HG03025 (cell line): ENCODE measurements around the gene RNF31.

Experiments
- ATAC-seq: cut with Tn5 transposase; IDR thresholded peaks from one replicate; pipeline ENCODE4 v1.9.1; 2021; ENCODE audit warnings: mild to moderate bottlenecking, moderate library complexity; ENCODE audit not compliant: unreplicated experiment, low FRiP score

Gene RNF31

GRCh38 chr14:24136684-24137528 is 10.4 kb upstream of the RNF31 start:
- ATAC-seq: no peak

GRCh38 chr14:24137529-24138395 is 9.5 kb upstream of the RNF31 start:
- no peak for ATAC-seq

DNA sequence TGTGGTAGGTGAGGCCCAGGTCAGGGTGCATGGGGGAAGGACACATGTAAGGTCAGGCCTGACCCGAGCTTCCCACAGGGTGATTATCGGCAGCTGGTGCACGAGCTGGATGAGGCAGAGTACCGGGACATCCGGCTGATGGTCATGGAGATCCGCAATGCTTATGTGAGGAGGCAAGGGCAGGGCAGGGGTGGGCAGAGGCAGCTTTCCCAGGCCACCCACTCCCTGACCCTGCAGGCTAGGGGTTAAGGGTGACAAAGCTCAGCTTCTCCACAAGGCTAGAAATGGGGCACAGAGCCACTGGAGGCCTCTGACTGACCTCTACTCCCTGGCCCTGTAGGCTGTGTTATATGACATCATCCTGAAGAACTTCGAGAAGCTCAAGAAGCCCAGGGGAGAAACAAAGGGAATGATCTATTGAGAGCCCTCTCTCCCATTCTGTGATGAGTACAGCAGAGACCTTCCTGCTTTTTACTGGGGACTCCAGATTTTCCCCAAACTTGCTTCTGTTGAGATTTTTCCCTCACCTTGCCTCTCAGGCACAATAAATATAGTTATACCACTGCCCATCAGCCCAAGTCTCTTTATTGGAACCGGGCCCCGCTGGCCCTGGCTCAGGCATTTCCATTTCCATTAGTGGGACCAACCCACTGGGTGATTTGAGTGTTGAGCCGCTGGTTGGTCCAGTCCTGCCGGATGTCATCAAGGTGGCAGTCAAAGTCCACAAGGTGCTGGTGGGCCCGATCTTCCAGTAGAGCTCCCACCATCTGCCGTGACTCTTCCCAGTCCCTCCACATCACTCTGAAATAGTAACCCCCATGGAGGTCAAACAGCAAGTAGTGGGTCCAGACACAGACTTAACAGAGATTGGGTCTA is 8.7 kb upstream of the RNF31 start:
- ATAC-seq: no peak

- ATAC-seq: no peak
These were observed 7.9 kb upstream of the RNF31 start for GRCh38 chr14:24139272-24139934.

GRCh38 chr14:24141097-24141880 is 6.0 kb upstream of the RNF31 start, which contains the start of gene EMC9:
EMC9 (minus strand) TSS chr14:24141591; CDS start chr14:24141304, 287 bp downstream.
- ATAC-seq: peak; percentile 80

GRCh38 chr14:24143511-24143910 is 3.8 kb upstream of the RNF31 start:
- ATAC-seq: no peak

DNA sequence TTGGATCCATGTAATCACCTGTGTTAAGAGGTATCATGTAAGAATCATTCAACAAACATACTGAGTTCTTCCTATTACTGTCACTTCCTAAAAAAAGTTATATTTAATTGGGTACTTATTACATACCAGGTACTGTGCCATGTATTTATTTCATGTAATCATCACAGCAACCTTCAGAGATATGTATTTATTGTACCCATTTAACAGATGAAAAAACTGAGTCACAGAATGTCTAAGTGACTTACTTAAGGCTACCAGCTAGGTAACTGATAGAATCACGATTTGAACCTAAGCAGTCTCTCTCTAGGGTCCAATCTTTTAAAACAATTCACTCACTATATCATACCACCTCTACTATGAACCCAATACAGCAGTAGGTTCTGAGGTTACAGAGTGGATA is 2.8 kb upstream of the RNF31 start:
- no peak for ATAC-seq

DNA sequence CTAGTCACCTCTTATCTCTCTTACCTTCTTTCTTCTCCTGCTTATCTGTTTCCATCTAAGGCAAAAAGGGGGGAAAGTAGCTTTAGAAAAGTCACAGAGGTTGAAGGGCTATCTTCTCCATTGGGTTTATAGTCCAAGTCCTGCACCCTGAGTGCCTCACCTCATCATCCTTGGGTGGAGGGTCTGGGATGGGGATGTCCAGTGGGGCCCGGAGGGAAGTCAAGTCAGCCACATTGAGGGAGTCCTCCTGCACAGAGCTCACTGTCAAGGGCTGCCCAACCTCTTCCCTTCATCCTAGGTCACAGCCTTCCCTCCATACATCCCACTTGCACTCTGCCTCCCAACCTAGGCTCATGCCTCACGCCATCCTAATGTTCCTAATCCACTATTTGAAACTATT is 2.1 kb upstream of the RNF31 start:
- ATAC-seq: no peak

- ATAC-seq: no peak
These were observed 1.4 kb upstream of the RNF31 start for GRCh38 chr14:24145690-24146452.

- peak; percentile 61 for ATAC-seq
These were observed 783 bp upstream of the RNF31 start, which contains the start of gene PSME2 for GRCh38 chr14:24146453-24146977. PSME2 (minus strand) TSS chr14:24146610; CDS start chr14:24146581, 29 bp downstream.

DNA sequence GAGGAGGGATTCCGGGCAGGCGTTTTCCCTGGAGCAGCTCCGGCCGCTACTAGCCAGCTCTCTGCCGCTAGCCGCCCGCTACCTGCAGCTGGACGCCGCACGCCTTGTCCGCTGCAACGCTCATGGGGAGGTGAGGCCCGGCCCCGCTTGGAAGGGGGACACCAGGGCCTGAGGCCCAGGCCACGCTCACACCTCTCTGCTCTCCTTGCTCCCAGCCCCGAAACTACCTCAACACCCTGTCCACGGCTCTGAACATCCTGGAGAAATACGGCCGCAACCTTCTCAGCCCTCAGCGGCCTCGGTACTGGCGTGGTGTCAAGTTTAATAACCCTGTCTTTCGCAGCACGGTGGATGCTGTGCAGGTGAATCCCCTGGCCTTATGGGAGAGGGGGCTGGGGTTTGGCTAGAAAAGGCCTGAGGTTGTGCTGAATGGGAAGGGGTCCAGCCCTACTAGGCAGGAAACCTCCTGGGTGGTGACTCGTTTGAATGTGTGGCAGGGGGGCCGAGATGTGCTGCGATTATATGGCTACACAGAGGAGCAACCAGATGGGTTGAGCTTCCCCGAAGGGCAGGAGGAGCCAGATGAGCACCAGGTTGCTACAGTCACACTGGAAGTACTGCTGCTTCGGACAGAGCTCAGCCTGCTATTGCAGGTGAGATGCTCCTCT is 597 bp downstream of the RNF31 start:
- ATAC-seq: no peak

DNA sequence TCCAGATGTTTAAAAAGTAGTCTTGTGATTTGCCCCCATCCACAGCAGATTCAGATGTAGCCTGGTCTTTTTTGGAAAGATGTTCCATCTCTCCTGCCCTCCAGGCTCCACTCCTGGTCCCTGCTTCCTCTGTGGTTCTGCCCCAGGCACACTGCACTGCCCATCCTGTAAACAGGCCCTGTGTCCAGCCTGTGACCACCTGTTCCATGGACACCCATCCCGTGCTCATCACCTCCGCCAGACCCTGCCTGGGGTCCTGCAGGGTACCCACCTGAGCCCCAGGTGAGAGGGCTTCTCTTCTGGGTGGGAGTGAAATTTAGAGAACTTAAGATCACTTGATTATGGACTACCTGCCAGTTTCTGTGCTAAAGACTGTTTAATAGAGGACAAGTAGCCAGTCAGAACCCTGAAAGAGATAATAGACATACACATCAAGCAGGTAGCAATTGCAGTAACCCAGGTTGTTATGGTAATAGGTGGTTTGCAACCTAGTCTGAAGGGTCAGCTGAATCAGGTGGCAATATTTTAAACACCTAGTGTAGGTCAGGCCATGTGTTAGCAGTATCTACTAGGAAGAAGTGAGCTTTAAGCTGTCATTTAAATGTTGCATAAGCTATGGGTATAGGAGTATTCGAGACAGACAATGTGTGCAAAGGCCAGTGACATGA is 2.1 kb downstream of the RNF31 start:
- ATAC-seq: no peak

DNA sequence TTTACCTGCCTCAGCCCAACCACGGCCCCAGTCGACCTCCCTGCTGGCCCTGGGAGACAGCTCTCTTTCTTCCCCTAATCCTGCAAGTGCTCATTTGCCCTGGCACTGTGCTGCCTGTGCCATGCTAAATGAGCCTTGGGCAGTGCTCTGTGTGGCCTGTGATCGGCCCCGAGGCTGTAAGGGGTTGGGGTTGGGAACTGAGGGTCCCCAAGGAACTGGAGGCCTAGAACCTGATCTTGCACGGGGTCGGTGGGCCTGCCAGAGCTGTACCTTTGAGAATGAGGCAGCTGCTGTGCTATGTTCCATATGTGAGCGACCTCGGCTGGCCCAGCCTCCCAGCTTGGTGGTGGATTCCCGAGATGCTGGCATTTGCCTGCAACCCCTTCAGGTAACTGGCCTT is 2.8 kb downstream of the RNF31 start:
- no peak for ATAC-seq

- ATAC-seq: no peak
These were observed 3.3 kb downstream of the RNF31 start for GRCh38 chr14:24150567-24150966.

DNA sequence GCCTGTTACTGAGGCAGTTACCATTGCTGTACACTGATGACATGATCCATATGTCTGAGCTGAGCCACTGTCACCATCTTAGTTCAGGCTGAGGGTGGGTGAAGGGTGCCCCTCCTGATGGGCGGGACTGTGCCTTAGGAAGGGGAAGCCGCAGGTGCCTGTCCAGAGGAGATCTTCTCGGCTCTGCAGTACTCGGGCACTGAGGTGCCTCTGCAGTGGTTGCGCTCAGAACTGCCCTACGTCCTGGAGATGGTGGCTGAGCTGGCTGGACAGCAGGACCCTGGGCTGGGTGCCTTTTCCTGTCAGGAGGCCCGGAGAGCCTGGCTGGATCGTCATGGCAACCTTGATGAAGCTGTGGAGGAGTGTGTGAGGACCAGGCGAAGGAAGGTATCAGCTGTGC is 3.7 kb downstream of the RNF31 start:
- no peak for ATAC-seq

- no peak for ATAC-seq
These were observed 4.2 kb downstream of the RNF31 start for GRCh38 chr14:24151404-24152080.

DNA sequence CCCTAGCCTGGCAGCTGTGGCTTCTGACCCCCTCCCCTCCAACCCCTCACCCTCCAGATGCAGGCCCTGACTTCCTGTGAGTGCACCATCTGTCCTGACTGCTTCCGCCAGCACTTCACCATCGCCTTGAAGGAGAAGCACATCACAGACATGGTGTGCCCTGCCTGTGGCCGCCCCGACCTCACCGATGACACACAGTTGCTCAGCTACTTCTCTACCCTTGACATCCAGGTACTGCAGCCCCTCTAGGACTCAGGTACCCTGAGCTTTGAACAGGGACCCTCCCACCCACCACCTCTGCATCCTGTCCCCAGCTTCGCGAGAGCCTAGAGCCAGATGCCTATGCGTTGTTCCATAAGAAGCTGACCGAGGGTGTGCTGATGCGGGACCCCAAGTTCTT is 7.8 kb downstream of the RNF31 start:
- ATAC-seq: no peak
